ENCODE data around the gene TCF7L1.
"Not testable (repeated sequence)": the region's sequence is repeated elsewhere in the genome, so short reads cannot be mapped to it uniquely, and the experiment has no call there.

Gene TCF7L1

DNA sequence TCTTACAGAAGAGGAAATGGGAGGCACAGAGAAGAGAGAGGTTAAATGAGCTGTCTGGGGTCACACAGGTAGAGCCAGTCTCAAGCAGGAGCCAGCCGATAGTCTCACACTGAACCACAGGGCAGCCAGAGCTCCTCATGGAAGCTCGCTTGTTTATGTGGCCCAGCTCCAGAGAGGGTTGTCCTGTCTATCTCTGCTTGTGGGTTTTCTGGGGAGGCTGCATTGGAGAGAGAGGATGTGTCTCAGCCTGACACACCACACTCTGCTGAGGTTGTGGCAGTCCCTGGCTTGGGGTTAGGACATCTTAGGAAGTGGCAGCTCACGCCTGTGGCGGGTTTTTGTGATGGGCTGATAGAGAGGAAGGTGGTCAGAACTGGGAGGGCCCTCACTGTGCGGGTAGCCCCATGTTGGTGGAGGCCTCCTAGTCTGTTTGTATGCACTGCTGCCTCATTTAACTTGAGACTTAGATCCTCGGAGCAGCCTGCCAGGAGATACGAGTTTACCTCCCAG lies 52.3 kb downstream of the TCF7L1 start:
- DNase-seq: no peak

DNA sequence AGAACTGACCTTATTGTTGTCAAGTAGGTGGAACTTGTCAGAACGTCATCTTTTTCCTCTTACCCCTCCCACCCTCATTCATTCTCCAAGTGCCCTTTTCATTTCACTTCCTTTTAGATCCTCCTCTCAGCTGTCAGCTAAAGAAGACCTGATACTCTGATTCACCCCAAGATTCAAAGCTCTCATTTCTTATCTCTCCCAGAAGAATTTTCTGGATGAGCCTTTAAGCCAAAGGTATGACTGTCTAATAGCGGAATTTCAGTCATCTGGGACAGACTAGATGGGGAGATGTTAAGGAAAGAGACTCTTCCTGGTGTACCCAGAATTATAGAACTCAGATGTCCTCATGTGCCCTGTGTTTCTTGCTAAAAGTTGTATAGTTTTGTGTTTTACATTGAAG lies 53.9 kb downstream of the TCF7L1 start:
- no peak for DNase-seq

- DNase-seq: no peak
Measured at GRCh38 chr2:85188852-85189251, 55.7 kb downstream of the TCF7L1 start.

GRCh38 chr2:85189606-85190270 lies 56.5 kb downstream of the TCF7L1 start:
- no peak for DNase-seq

DNA sequence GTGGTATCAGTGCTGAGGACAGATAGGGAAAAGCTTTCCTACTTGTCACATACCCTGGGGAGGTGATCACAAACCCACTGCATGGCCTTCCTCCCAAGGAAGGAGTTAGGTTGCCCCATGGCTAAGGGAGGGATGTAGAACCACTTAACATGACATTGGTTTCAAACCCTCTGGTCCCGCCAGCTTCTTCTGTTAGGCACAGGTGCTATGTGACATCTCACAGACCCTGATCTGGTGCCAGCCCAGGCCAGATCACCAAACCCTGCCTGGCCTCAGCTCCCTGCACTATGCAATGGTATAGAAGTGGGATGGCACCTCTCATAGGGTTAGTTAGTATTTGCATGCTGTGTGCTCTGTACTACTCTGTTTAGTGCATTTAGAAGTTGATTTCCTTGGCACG lies 58.0 kb downstream of the TCF7L1 start:
- DNase-seq: no peak

- no peak for DNase-seq
Measured at GRCh38 chr2:85194780-85195480, 61.7 kb downstream of the TCF7L1 start.

- no peak for DNase-seq
Measured at GRCh38 chr2:85195956-85196355, 62.8 kb downstream of the TCF7L1 start.

DNA sequence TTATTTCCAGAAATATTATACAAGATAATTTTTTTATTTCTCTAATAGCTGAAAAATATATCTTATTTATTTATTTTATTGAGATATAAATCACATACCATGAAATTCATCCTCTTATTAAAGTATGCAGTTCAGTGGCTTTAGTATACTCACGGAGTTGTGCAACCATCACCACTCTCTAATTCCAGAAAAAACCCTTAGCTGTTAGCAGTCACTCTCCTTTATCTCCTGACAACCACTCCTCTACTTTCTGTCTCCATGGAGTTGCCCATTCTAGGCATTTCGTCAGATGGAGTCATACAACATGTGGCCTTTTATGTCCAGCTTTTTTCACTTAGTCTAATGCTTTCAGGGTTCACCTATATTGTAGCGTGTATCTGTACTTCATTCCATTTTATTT lies 66.5 kb downstream of the TCF7L1 start:
- DNase-seq: no peak

GRCh38 chr2:85209887-85210286 lies 76.7 kb downstream of the TCF7L1 start:
- DNase-seq: no peak

DNA sequence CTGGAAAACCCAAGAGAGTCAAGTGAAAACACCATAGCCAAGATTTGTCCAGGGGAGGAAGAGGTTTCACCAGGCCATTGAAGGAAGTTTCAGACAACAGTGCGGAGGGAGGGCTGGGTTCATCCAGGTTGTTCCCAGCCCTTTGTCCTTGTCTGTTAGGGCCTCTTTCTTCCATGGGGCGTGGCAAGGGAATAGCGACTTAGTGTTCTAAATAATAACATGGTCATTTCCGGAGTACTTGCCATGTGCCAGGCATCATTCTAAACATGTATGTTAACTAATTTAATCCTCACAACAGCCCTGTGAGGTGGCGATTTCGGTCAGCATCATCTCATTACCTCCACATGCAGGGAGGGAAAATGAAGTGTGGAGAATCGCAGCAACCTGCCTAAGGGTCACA lies 77.3 kb downstream of the TCF7L1 start:
- no peak for DNase-seq

DNA sequence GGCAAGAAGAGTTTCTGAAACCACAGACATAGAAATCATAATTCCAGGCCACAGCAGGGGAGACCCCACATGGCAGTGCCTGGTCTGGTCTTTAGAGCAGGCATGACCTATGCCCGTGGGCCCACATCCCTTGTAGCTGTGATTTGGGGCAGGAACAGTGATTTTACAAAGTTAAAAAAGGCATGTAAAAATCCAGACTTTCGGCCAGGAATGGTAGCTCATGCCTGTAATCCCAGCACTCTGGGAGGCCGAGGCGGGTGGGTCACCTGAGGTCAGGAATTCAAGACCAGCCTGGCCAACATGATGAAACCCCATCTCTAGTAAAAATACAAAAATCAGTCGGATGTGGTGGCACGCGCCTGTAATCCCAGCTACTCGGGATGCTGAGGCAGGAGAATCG lies 78.4 kb downstream of the TCF7L1 start:
- not testable (repeated sequence) for DNase-seq

DNA sequence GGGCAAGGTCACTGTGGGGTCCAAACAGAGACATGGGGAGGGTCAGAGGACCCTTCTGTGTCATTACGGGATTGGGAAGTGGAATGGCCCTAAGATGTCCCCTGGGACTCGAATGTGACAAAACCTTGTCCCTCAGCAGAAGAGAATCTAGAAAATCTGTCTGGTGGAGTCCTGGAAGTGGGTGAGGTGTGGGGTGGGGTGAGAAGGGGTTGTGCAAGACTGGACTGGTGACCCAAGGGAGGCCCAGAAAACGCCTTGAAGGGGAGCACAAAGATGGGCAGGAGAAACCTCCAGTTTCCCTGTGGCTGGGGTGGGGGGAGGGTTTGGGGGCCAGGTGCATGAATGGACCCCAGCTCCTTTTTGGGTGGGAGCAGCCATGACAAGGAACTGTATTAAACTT lies 79.6 kb downstream of the TCF7L1 start:
- no peak for DNase-seq

GRCh38 chr2:85213404-85213803 lies 80.2 kb downstream of the TCF7L1 start:
- no peak for DNase-seq

- no peak for DNase-seq
Measured at GRCh38 chr2:85213901-85214512, 80.8 kb downstream of the TCF7L1 start.

GRCh38 chr2:85215081-85215447 lies 81.9 kb downstream of the TCF7L1 start:
- no peak for DNase-seq

- DNase-seq: no peak
Measured at GRCh38 chr2:85215448-85216401, 82.5 kb downstream of the TCF7L1 start.

GRCh38 chr2:85216927-85217326 lies 83.7 kb downstream of the TCF7L1 start:
- DNase-seq: no peak

- DNase-seq: no peak
Measured at GRCh38 chr2:85221067-85221691, 88.0 kb downstream of the TCF7L1 start.

DNA sequence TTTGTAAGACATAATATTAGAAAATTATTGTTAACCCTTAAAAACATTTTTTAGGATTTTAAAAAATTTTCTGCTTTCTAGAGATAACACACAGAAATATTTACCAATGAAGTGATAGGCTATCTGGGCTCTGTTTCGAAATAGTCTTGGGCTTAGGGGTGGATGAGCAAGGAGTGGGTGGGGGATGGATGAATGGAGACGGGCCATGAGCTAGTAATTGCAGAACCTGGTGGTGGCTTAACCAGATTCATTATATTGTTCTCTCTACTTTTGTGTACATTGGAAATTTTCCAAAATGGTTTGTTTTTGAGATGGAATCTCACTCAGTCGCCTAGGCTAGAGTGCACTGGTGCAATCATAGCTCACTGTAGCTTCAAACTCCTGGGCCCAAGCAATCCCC lies 89.6 kb downstream of the TCF7L1 start:
- no peak for DNase-seq

GRCh38 chr2:85226783-85227182 lies 93.6 kb downstream of the TCF7L1 start:
- no peak for DNase-seq

DNA sequence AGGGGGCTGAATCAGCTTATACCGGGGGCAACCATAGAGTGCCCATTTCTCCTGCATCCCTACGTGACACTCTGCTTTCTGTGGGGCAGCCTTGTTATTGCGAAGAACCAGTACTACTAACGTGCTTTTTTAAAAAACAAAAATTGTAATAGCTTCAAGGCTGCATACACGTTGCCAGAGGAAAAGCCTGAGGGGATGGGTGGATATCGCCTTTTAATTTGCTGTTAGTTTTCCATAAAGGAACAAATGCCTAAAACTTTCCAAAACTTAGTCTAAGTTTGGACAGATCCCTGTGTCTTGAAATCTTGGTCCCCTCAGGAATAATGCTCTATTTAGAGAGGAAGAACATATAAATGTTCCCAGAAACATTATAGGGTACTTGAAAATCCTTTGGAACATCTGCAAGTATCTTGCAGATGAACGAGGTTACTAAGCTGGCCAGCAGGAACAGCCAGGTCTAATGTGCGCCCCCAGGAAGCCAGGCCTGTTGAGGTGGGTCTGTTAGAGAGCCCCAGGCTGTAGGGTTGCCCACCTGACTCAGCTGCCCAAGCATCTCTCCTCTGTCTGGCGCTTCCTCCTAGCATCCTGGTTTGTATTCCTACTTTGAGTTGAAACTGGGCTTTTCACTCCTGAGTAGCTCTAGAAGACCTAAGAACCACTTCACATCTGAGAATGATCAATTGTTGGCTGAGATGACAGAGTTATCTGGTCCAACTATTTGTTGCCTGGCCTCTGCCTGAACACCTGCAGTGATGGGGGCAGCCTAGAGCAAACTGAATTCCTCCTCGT lies 97.7 kb downstream of the TCF7L1 start:
- DNase-seq: no peak

- no peak for DNase-seq
Measured at GRCh38 chr2:85231468-85231805, 98.2 kb downstream of the TCF7L1 start.
